C4-2B (cell line): ENCODE data around the gene TMPRSS9.

Source experiments
- H3K27ac ChIP-seq: fragments of 450-650 bp; 2 replicates; pipeline ENCODE4 v1.5.1; 2017
- ZFX ChIP-seq: fragments of 450-650 bp; IDR thresholded peaks from 2 replicates; pipeline ENCODE4 v1.6.1; 2017
- TF ChIP-seq, protein P1 (sequence below): fragments of 450-650 bp; conservative IDR thresholded peaks from 2 replicates; pipeline ENCODE4 v1.5.1; 2017; ENCODE audit warnings: mild to moderate bottlenecking

TMPRSS9 gene

DNA sequence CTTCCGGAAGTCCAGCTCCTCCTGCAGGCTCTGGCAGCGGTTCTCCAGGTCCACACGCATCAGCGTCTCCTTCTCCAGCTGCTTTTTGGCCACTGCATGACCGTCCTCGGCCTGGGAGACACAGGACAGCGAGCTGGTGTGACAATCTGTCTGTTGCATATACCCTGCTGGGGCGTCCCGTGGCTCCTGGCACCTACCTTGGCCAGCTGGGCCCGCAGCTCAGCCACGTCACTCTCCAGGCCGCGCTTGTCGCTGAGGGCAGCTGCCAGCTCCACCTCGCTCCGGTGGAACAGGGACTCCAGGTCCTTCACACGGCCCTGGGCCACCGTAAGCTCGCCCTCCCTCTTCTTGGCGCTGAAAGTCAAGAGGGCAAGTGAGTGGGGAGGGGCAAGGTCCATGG is 78.1 kb downstream of the TMPRSS9 start:
- TF ChIP-seq ZFX: no peak
- TF ChIP-seq, protein P1, sequence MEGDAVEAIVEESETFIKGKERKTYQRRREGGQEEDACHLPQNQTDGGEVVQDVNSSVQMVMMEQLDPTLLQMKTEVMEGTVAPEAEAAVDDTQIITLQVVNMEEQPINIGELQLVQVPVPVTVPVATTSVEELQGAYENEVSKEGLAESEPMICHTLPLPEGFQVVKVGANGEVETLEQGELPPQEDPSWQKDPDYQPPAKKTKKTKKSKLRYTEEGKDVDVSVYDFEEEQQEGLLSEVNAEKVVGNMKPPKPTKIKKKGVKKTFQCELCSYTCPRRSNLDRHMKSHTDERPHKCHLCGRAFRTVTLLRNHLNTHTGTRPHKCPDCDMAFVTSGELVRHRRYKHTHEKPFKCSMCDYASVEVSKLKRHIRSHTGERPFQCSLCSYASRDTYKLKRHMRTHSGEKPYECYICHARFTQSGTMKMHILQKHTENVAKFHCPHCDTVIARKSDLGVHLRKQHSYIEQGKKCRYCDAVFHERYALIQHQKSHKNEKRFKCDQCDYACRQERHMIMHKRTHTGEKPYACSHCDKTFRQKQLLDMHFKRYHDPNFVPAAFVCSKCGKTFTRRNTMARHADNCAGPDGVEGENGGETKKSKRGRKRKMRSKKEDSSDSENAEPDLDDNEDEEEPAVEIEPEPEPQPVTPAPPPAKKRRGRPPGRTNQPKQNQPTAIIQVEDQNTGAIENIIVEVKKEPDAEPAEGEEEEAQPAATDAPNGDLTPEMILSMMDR: no peak
- no peak overlapping the region for H3K27ac ChIP-seq

DNA sequence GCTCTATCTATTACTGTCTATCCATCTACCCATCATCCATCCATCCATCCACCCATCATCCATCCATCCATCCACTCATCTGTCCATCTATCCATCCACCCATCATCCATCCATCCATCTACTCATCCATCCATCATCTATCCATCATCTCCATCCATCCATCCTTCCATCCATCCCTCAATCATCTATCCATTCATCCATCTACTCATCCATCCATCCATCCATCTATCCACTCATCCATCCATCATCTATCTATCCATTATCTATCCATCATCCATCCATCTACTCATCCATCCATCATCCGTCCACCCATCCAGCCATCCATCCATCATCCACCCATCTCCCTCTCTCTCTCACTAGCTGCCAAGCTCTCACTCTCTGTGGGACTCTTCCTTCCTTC is 80.5 kb downstream of the TMPRSS9 start:
- TF ChIP-seq, protein P1: no peak
- TF ChIP-seq ZFX: no peak
- H3K27ac ChIP-seq: no peak overlapping the region

DNA sequence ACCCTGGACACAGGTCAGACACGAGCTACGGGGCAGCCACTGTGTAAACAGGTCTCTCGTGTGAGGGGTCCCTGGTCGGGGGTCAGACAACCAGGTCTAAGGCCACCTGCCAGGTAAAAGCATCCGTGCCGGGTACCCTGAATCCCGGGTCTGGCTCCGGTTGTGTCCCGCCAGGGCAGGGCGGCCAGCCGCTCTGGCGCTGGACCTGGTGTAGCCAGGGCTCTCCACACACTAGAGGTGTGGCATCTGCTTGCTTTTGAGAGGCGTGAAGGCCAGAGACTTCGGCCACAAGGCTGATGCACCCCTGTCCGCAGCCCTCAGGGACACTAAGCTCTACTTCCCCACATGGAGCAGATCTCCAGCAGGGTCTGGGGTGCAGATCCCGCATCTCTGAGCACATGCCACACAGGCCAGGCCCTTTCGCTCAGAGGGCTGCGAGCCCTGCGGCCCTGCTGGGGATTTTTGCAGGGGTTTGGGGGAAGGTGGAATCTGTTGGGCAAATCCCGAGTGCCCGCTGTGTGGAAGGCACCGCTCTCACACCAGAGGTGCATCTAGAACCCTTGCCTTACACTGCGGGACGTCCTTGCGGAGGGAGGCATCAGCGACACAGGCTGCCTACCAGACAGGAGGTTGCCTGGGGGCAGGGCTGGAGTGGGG is 81.2 kb downstream of the TMPRSS9 start:
- TF ChIP-seq, protein P1: no peak
- no peak for TF ChIP-seq ZFX

DNA sequence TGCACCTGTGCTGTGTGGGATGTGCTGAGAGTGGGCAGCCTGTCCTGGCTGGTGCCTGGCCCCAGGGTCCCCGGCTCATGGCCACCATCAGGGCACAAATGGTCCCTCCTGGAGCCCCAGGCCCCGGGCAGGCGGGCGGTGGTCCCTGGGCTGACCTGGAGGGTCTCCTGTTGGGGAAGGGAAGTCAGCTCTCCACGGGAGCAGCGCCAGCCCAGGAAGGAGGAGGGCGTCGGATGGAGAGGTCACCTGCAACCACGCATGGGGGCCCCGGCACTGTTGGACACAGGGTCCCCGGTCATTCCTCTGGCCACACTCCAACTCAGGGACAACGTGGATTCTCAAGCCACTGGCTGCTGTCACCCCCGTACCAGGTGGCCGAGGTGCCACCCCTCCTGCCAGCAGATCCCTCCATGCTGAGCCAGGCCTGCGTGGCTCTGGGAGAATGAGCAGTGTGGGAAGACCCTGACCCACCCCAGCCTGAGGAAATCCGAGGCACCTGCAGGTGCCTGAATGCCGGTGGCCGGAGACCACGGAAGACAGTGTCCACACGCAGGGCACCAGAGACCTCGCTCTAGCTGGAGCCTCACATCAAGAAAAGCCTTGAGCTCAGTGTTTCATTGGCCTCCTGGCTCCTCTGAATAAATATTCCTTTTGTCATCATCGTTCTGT is 83.2 kb downstream of the TMPRSS9 start:
- TF ChIP-seq, protein P1: no peak
- no peak for TF ChIP-seq ZFX
- no peak overlapping the region for H3K27ac ChIP-seq

More for the DNA sequence above, 81.2 kb downstream of the TMPRSS9 start:
- H3K27ac ChIP-seq: no peak overlapping the region

DNA sequence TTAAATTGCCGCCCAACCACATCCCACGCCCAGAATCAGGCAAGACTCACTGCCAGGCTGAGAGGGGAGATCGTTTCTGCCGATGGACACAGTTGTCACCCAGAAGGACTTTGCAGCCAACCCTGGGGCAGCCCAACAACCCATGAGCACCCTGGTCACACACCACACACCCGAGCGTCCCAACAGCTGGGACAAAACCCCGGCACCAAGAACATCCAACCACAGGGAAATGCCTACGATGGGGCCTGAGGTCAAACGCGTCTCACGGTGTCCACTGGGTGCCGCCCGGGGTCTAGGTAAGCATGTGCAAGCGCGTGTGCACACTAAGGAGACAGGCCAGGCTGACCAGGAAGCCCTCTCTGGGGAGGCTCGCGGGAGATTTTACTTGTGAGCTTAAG is 83.7 kb downstream of the TMPRSS9 start:
- no peak overlapping the region for H3K27ac ChIP-seq
- no peak for TF ChIP-seq ZFX
- TF ChIP-seq, protein P1: no peak

DNA sequence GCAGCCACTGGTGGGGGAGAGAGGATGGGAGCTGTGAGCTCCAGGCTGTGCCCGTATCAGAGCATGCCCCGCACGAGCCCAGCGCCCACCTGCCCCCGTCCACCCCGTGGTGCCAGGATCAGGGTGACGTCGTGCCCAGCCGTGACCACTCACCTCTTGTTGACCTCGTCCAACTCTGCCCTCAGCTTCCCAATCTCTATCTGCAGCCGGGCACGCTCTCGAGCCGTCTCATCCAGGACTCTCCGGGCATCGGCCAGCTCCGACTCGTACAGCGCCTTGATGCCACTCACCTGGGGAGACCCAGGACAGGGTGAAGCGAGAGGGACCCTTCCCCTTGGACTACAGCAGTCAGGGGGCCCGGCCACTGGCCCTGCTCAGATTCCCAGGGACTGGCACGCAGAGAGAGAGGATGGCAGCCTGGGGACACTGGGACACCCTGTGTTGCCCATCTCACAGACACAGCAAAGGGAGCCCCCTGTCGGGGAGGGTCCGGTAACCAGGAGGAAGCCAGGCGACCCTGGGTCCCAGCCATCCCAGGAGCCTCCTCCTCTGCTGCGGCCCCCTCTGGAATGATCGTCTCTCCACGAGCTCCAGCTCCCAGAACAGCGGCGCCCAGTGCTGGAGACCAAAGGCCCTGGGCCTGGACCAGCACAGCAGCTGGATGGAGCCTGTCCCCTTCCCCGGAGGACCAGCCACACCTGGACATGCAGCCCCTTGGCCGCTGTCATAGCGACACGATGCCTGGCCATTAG is 84.4 kb downstream of the TMPRSS9 start:
- no peak overlapping the region for H3K27ac ChIP-seq
- no peak for TF ChIP-seq ZFX
- TF ChIP-seq, protein P1: no peak

DNA sequence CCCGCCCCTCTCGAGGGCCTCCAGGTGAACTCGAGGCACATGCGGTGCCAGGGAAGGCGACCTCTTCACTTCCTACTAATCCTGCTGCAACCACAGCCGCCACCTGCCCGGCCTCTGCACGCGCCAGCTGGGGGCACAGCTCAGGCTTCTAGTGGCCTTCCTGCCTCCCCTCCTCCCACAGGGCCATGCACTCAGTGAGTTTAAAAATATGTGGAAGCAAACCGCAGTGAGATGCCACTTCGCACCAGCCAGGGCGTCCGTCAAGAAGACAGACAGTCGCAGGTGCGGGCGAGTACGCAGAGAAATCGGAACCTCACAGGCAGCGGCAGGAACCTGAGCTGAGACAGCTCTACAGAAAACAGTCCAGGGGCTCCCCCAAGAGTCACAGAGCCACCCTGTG is 86.3 kb downstream of the TMPRSS9 start:
- TF ChIP-seq, protein P1: no peak
- no peak for TF ChIP-seq ZFX

More for the DNA sequence above, 86.3 kb downstream of the TMPRSS9 start:
- no peak overlapping the region for H3K27ac ChIP-seq
